Upper lobe of left lung (tissue), 6 donors: ENCODE results near the gene ISLR. TPM values are rescaled to one million over a fixed set of nuclear protein-coding genes. Genes with fewer than 3 reads are reported as not detected.
A peak's percentile ranks its signal among the peaks of the same experiment; 100 is the strongest.

Experiments
- ATAC-seq, 2 donors: fragments of 200-7000 bp; cut with Tn5 transposase; one replicate each; pipeline ENCODE4 v1.9.1; 2022; ENCODE audit warnings: mild to moderate bottlenecking in 2 of 2, moderate library complexity in 2 of 2; ENCODE audit not compliant: low FRiP score in 2 of 2
- DNase-seq, 2 donors: peaks; one replicate each; pipeline ENCODE4 v3.0.0-alpha.2; 2019 to 2020
- H3K27ac ChIP-seq, 4 donors: fragments of 200-600 bp; sonication (generic); one replicate each; pipeline ENCODE4 v1.5.1; 2016 to 2019
- H3K27me3 ChIP-seq, 4 donors: fragments of 200-600 bp; sonication (generic); one replicate each; pipeline ENCODE4 v1.5.1; 2017 to 2019
- H3K36me3 ChIP-seq, 4 donors: fragments of 200-600 bp; sonication (generic); one replicate each; pipeline ENCODE4 v1.5.1; 2016 to 2019
- H3K4me1 ChIP-seq, 4 donors: fragments of 200-600 bp; sonication (generic); one replicate each; pipeline ENCODE4 v1.5.1; 2018 to 2019
- H3K4me3 ChIP-seq, 4 donors: fragments of 200-600 bp; sonication (generic); one replicate each; pipeline ENCODE4 v1.5.1; 2017 to 2019; ENCODE audit warnings: mild to moderate bottlenecking in 2 of 4, moderate library complexity in 1 of 4
- H3K9me3 ChIP-seq, 4 donors: fragments of 200-600 bp; sonication (generic); one replicate each; pipeline ENCODE4 v1.5.1; 2018 to 2019
- EP300 ChIP-seq, 4 donors: sonication (generic); formaldehyde crosslinking; IDR thresholded peaks; one replicate each; pipeline ENCODE4 v1.5.1; 2017; ENCODE audit warnings: antibody characterized with exemption in 4 of 4, control low read depth in 2 of 4
- POLR2A ChIP-seq, 4 donors: fragments of 450-650 bp; IDR thresholded peaks; one replicate each; pipeline ENCODE4 v1.5.1; 2016 to 2017; ENCODE audit warnings: antibody characterized with exemption in 4 of 4, mild to moderate bottlenecking in 2 of 4
- POLR2AphosphoS5 ChIP-seq, 2 donors: sonication (generic); formaldehyde crosslinking; IDR thresholded peaks; one replicate each; pipeline ENCODE4 v1.5.1; 2017; ENCODE audit warnings: antibody characterized with exemption in 2 of 2
- WGBS, 2 donors: methylation state at CpG; one replicate each; pipeline ENCODE4 v1.1.5; 2017 to 2018; 5-methylcytosine and 5-hydroxymethylcytosine counted together
- total RNA-seq, 6 donors: library from RNA; depleted of rRNA in 4 of 6; stranded (reverse); fragments of >200 nt in 4 of 6; gene quantifications; one replicate each; pipeline versions ENCODE4 v1.1.0 to v1.2.1, GENCODE V29; 2016 to 2021
- TF ChIP-seq, protein P1 (sequence below), 6 experiments: fragments of 450-650 bp in 4 of 6; fragments of 200-600 bp in 2 of 6; sonication (generic) in 2 of 6; IDR thresholded peaks; one replicate each; pipeline ENCODE4 v1.5.1; 2016 to 2019; ENCODE audit warnings: antibody characterized with exemption in 6 of 6
- donor health status: DM: no; HTN: no; CAD: no; lungs with moderate emphysema.
- donor health status: DM: no; HTN: yes; CAD: no; lungs with severe emphysema.

The ISLR gene
- total RNA-seq, 6 donors from 2014 or later = 11.5 to 48.4 (median 21.3) TPM

GRCh38 chr15:74147051-74147450, 26.5 kb upstream of the ISLR start:
- peaks cover 0 to 3% (median 0%) of the 10 kb centered on the region in 4 donors for H3K9me3 ChIP-seq
- no peaks in the 10 kb centered on the region for H3K36me3 ChIP-seq
- H3K27ac ChIP-seq = no peak overlapping the region
- no peaks in the 10 kb centered on the region for H3K4me1 ChIP-seq
- TF ChIP-seq, protein P1, sequence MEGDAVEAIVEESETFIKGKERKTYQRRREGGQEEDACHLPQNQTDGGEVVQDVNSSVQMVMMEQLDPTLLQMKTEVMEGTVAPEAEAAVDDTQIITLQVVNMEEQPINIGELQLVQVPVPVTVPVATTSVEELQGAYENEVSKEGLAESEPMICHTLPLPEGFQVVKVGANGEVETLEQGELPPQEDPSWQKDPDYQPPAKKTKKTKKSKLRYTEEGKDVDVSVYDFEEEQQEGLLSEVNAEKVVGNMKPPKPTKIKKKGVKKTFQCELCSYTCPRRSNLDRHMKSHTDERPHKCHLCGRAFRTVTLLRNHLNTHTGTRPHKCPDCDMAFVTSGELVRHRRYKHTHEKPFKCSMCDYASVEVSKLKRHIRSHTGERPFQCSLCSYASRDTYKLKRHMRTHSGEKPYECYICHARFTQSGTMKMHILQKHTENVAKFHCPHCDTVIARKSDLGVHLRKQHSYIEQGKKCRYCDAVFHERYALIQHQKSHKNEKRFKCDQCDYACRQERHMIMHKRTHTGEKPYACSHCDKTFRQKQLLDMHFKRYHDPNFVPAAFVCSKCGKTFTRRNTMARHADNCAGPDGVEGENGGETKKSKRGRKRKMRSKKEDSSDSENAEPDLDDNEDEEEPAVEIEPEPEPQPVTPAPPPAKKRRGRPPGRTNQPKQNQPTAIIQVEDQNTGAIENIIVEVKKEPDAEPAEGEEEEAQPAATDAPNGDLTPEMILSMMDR (IDR thresholded peaks at IDR 0.05) = no peak
- no peak for TF ChIP-seq POLR2AphosphoS5 (IDR thresholded peaks at IDR 0.05)
- TF ChIP-seq POLR2A (IDR thresholded peaks at IDR 0.05) = no peak
- TF ChIP-seq EP300 (IDR thresholded peaks at IDR 0.05) = no peak
- no peak for DNase-seq
- H3K4me3 ChIP-seq = no peak overlapping the region
- ATAC-seq = no peak
- 56 to 61% methylated on average over 2 of the region's 2 CpGs for WGBS, 2 donors
- H3K27me3 ChIP-seq = no peaks in the 10 kb centered on the region

DNA sequence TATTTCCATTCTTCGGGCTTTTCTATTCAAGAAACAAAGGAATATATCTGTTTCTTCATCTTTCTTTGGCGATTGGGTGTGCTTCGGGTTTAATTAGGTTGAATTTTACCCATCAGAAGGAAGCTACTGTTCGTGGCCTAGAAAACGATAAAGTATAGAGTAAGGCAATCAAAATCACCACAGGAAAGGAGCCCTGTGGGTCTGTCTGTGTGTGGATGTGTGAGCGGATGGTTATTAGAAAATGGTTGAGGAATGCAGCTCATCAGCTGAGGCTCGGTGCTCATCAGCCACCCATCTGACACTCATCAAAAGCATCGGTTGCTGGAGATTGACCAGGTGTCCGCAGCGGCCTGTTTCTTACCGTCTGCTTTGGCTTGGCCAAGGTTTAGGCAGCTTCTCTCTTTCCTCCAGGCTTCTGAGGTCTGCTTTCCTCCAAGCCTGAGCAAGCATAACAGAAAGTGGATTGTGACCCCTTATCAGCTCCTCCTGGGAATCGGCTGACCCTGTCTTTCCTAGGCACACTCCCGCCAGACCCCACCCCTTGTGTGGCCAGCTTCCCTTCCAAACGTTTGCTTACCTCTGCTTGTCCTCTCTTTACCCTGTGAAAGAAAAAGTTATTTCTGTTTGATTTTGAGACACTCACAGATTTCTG, 17.6 kb upstream of the ISLR start:
- H3K9me3 ChIP-seq = no peaks in the 10 kb centered on the region
- TF ChIP-seq EP300 (IDR thresholded peaks at IDR 0.05) (no peak), POLR2AphosphoS5 (IDR thresholded peaks at IDR 0.05) (no peak), POLR2A (IDR thresholded peaks at IDR 0.05) (no peak)
- TF ChIP-seq, protein P1 (IDR thresholded peaks at IDR 0.05) = no peak
- H3K27me3 ChIP-seq = no peaks in the 10 kb centered on the region
- 72 to 77% methylated on average over 14 of the region's 14 CpGs for WGBS, 2 donors
- H3K36me3 ChIP-seq = no peaks in the 10 kb centered on the region
- DNase-seq (no peak), ATAC-seq (no peak)
- H3K4me3 ChIP-seq = no peak overlapping the region
- peaks cover 0 to 5% (median 3%) of the 10 kb centered on the region in 4 donors for H3K4me1 ChIP-seq
- H3K27ac ChIP-seq = no peak overlapping the region

DNA sequence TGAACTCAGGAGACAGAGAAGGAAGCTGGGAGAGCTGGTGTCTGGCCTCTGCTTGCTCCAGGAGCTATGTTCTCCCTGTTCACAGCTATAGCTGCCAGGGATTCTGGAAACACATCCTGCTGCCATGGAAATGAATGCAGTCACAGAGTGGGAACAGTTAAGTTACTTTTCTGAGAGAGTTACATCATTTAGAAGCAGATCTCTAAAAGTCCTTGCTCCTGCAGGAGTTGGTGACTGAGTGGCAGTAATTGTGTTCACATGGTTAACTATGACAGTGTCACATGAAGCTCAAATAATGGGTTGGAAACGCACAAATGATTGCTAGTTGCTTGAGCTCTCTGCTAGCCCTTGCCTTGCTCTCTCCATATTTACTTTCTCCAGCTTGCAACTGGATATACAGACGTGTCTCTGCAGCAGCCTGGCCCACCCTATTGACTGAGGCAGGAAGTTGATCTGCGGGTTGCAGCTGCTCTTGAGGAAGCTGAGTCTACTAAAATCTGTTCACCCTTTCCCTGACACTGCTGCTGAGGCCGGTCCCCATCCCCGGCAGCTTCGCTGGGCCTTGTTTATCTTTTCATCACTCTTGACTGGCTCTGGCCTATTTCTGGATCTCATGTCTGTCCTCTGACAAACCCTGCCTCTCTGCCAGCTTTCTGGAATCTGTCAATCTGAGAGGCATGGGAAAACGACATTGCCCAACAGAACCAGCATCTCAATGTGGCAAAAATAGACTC, 16.7 kb upstream of the ISLR start:
- DNase-seq = no peak
- Histone ChIP-seq H3K4me1 (peaks cover 0 to 5% (median 3%) of the 10 kb centered on the region in 4 donors), H3K27ac (no peak overlapping the region), H3K9me3 (no peaks in the 10 kb centered on the region), H3K27me3 (no peaks in the 10 kb centered on the region), H3K4me3 (no peak overlapping the region), H3K36me3 (no peaks in the 10 kb centered on the region)
- WGBS, 2 donors = 8 to 10% methylated on average over 7 of the region's 7 CpGs
- TF ChIP-seq POLR2AphosphoS5 (IDR thresholded peaks at IDR 0.05) = peak in 1 of 2 donors; percentile 17
- TF ChIP-seq, protein P1 (IDR thresholded peaks at IDR 0.05) = no peak
- no peak for ATAC-seq

DNA sequence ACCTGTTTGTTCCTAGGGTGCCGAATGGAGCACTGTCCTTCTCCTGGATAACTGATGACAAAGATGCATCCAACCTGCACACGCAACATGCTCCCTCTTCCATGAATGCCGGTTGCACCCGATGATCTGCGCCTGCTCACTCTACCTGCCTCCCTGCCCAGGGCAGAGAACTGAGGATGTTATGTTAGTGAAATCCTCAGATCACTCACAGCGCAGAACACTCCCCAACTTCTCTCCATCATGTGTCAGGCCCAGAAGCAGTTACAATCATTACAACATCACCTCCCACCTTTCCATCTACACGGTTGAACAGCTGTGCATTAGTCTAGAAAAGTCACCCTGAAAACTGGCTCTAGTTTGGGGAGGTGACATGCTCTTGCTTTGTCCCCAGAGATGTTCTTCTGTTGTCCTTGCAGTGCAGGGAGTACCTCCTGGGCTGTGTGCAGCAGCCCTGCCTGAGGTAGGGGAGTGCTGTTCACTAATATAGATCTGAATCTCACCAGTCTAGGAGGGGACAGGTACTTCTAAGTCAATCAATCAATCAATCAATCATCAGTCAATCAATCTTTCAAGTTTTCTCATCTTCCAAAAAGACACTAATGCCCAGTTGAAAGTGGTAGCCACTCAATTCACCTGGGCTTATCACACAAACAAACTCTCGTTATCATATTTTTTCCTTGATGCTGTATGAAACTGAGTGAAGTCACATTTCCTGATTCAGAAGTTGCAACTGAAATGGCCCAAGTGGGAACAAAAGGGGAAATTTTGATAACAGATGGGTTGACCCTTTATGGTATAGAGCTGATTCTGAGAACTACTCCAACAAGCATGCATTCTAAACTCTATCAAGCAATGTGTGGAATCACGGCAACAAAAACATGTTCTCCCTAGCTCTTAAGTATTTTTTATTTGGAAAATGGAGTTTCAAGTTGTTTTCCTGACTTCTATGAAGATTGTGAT, 15.4 kb upstream of the ISLR start:
- Histone ChIP-seq H3K27ac (no peak overlapping the region), H3K27me3 (no peaks in the 10 kb centered on the region), H3K4me3 (no peak overlapping the region), H3K36me3 (no peaks in the 10 kb centered on the region), H3K4me1 (peaks cover 0 to 5% (median 3%) of the 10 kb centered on the region in 4 donors), H3K9me3 (no peaks in the 10 kb centered on the region)
- no peak for TF ChIP-seq POLR2A (IDR thresholded peaks at IDR 0.05)
- TF ChIP-seq, protein P1 (IDR thresholded peaks at IDR 0.05) = no peak
- WGBS, 2 donors = 89 to 90% methylated on average over 9 of the region's 9 CpGs
- DNase-seq = no peak
- ATAC-seq = no peak
